ENCODE results near the gene PLB1. TPM values are rescaled to one million over a fixed set of nuclear protein-coding genes. Genes with fewer than 3 reads are reported as not detected.
A peak's percentile ranks its signal among the peaks of the same experiment; 100 is the strongest.
"Not testable (repeated sequence)": the region's sequence is repeated elsewhere in the genome, so short reads cannot be mapped to it uniquely, and the experiment has no call there.

The PLB1 gene
- total RNA-seq, 2 experiments from 2014 or later, result 0.30 to 0.43 TPM

DNA sequence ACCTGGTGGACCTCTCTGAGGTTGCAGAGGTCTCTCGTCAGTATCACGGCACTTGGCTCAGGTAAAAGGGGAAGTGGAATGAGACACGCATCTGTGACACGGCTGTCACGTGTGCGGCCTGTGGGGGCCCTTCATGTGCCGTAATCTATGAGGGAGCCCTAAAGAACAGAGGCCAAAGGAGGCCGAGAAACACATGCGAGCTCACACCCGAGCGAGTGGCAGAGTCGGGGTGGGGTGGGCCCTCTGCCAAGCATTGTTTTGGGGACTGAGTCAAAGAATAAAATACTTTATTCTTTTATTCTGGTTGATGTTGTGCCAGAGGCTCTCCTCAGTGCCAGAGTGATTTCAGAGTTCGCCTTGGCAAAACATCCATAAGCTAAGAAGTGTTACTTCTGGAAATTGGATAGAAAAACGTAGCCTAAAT, 43.3 kb downstream of the PLB1 start:
- POLR2A ChIA-PET, result no interaction called here
- Mint-ChIP-seq H3K4me3 (no peak overlapping the region), H3K27me3 (peaks cover 11% of the 10 kb centered on the region), H3K9me3 (no peaks in the 10 kb centered on the region), H3K27ac (no peak overlapping the region), H3K4me1 (peaks cover 5% of the 10 kb centered on the region), H3K36me3 (no peaks in the 10 kb centered on the region)
- ATAC-seq (ENCODE audit: low read depth) (no peak), DNase-seq (no peak)

DNA sequence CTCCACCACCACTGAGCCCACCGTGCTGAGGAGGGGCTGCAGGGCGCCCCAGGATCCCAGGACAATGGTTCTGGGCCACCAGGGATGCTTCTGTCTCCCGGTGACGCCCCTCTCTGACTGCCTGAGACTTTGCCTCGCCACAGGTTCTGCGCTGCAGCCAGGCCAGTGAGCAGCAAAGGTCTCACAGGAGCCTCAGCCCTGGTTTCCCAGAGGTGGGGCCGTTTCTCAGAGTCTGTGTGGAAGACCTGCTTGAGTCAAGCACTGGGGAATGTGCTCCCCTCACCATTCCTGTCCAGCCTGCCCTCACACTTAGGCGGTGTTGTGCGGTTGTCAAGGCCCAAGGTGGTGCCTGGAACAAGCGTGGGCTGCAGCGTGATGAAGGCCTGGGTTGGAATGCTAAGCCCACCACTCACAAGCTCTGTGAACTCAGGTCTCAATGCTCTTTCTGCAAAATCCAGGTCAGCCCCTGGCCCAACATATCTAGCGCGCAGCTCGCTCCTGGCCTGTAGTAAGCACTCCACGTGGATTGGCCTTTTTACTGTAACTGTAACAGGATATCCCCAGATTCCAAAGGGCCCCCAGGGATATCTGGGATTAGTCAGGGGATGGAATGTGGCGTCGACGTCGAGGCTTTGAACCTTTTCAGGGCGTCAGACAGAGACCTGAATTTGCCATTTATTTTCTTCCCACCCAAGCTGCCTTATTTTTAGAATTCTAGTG, 47.6 kb downstream of the PLB1 start:
- Mint-ChIP-seq H3K36me3 (no peaks in the 10 kb centered on the region), H3K4me1 (peaks cover 28% of the 10 kb centered on the region), H3K4me3 (no peak overlapping the region), H3K27me3 (peaks cover 4% of the 10 kb centered on the region), H3K9me3 (no peaks in the 10 kb centered on the region), H3K27ac (no peak overlapping the region)
- DNase-seq (no peak), ATAC-seq (ENCODE audit: low read depth) (no peak)
- POLR2A ChIA-PET, result no interaction called here

DNA sequence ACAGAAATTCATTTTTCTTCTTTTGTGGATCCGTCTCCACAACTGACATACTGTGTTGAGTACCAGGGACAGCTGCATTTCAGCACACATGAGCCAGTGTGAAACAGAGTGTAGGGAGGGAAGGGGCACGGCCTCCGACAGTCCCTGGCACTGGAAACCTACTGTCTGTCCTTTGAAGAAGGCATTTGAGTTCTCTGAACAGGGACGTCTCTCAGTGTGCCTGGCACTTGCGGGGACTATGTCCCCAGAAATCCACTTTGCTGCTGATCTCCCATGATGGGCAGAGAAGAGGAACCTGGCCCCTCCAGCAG, 48.1 kb downstream of the PLB1 start:
- H3K4me3 Mint-ChIP-seq, result no peak overlapping the region
- POLR2A ChIA-PET, result no interaction called here
- H3K27me3 Mint-ChIP-seq, result peaks cover 5% of the 10 kb centered on the region
- no peaks in the 10 kb centered on the region for H3K9me3 Mint-ChIP-seq
- no peaks in the 10 kb centered on the region for H3K36me3 Mint-ChIP-seq
- H3K4me1 Mint-ChIP-seq, result peaks cover 28% of the 10 kb centered on the region
- ATAC-seq (ENCODE audit: low read depth) (no peak), DNase-seq (no peak)
- H3K27ac Mint-ChIP-seq, result peak overlapping the region; percentile 86

DNA sequence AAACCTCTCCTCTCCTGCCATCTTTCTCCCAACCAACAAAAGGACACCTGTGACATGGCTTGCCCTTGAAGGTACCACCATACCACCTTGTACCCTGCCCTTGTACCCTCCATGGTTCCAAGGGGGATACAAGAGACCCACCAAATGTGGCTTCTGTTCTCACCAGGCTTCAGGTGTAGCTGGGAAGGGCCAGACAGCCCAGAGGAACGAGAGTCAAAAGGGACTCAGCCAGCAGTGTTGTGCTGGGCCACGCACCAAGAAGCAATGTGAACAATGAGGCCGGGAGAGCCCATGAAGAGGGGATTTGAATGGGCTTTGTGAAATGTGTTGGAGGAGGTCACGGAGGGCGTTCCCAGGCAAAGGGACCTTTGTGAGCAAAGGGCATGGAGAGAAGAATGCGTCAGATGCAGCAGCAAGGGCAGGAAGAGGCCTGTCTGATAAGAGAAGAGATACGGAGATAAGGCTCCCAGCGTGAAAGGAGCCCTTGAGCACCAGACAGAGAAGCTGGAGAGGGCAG, 48.6 kb downstream of the PLB1 start:
- peak overlapping the region; percentile 76 for H3K4me3 Mint-ChIP-seq
- no peaks in the 10 kb centered on the region for H3K9me3 Mint-ChIP-seq
- POLR2A ChIA-PET, result no interaction called here
- H3K27me3 Mint-ChIP-seq, result peaks cover 4% of the 10 kb centered on the region
- H3K27ac Mint-ChIP-seq, result peak overlapping the region; percentile 86
- H3K4me1 Mint-ChIP-seq, result peaks cover 28% of the 10 kb centered on the region
- ATAC-seq (ENCODE audit: low read depth), result no peak
- no peak for DNase-seq
- H3K36me3 Mint-ChIP-seq, result no peaks in the 10 kb centered on the region

DNA sequence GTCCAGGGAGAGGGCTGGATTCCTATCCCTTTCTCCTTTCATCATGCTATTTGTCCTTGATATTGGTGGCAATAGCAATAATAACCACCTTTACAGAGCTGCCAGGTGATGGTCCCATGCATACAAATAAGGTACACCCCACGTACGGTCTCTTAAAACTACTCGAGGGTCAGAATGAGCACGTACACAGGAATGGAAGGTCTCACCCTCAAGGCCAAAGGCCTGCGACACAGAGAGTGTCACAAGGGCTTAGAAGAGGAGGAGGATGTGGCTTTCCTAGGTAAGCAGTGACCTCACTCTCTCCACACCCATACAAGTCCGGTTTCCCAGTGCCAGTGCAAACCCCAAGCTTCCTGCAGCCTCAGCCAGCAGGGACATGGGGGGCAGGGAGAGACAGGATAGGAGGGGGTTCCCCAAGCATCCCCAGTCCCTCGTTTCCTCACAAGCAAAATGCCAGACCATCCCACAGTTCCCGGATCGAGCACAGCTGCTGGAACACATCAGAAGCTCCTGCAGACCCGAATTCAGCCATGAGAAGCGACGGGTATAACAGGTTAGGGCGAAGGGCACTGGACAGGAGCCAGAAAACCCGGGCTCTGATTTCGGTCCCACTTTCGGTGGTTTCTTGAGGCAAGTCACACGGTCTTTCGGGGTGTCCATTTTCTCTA, 49.2 kb downstream of the PLB1 start:
- H3K27ac Mint-ChIP-seq, result peak overlapping the region; percentile 86
- peak overlapping the region; percentile 76 for H3K4me3 Mint-ChIP-seq
- peak; percentile 59 for DNase-seq
- POLR2A ChIA-PET, result interaction anchor here (1.1 kb wide), 1 partner anchor 350 kb away, joined by 4 read pairs; the partner anchor contains the start of gene WDR43
- peaks cover 2% of the 10 kb centered on the region for H3K27me3 Mint-ChIP-seq
- H3K4me1 Mint-ChIP-seq, result peaks cover 28% of the 10 kb centered on the region
- no peaks in the 10 kb centered on the region for H3K36me3 Mint-ChIP-seq
- ATAC-seq (ENCODE audit: low read depth), result peak; percentile 77
- no peaks in the 10 kb centered on the region for H3K9me3 Mint-ChIP-seq

- Mint-ChIP-seq H3K27me3 (peaks cover 2% of the 10 kb centered on the region), H3K9me3 (no peaks in the 10 kb centered on the region), H3K4me3 (peak overlapping the region; percentile 76), H3K27ac (peak overlapping the region; percentile 86), H3K4me1 (peaks cover 28% of the 10 kb centered on the region), H3K36me3 (no peaks in the 10 kb centered on the region)
- peak; percentile 68 for DNase-seq
- POLR2A ChIA-PET, result interaction anchor here (0.6 to 1.1 kb wide), 3 partner anchors 13 to 349 kb away, joined by 3 to 4 read pairs (median 4); partner anchors contain the start of genes PPP1CB and WDR43
- peak; percentile 83 for ATAC-seq (ENCODE audit: low read depth)
Measured at GRCh38 chr2:28545590-28546200, 49.8 kb downstream of the PLB1 start.

DNA sequence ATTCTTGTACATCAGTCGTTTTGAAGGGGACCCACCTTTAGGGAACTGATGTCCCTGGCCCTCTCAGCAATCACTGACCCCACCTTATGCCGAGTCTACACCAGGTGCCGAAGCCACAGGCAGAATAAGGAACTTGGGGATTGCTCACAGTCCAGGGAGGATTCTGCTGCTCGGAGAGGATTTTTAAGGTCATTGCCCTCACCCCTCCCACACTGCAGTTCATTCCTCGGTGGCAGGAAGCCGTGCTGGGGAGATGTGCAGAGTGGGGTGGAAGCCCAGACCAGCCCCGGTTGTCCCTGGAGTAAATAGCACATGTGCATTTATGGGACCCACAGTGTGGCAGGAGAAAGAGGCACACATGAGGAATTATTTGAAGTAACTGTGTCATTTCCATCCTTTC, 50.4 kb downstream of the PLB1 start:
- Mint-ChIP-seq H3K9me3 (no peaks in the 10 kb centered on the region), H3K27ac (peak overlapping the region; percentile 37), H3K4me3 (peak overlapping the region; percentile 76), H3K36me3 (no peaks in the 10 kb centered on the region), H3K4me1 (peaks cover 28% of the 10 kb centered on the region), H3K27me3 (peaks cover 2% of the 10 kb centered on the region)
- POLR2A ChIA-PET, result interaction anchor here (0.6 to 1.1 kb wide), 3 partner anchors 12 to 349 kb away, joined by 3 to 4 read pairs (median 4); partner anchors contain the start of genes PPP1CB and WDR43
- no peak for DNase-seq
- peak; percentile 31 for ATAC-seq (ENCODE audit: low read depth)

GRCh38 chr2:28547223-28547860, 51.5 kb downstream of the PLB1 start:
- H3K36me3 Mint-ChIP-seq, result no peaks in the 10 kb centered on the region
- no peak overlapping the region for H3K4me3 Mint-ChIP-seq
- ATAC-seq (ENCODE audit: low read depth), result no peak
- H3K27me3 Mint-ChIP-seq, result peaks cover 2% of the 10 kb centered on the region
- no peak for DNase-seq
- peaks cover 32% of the 10 kb centered on the region for H3K4me1 Mint-ChIP-seq
- POLR2A ChIA-PET, result no interaction called here
- no peaks in the 10 kb centered on the region for H3K9me3 Mint-ChIP-seq
- H3K27ac Mint-ChIP-seq, result no peak overlapping the region

- no peaks in the 10 kb centered on the region for H3K36me3 Mint-ChIP-seq
- no peak overlapping the region for H3K27ac Mint-ChIP-seq
- DNase-seq (no peak), ATAC-seq (ENCODE audit: low read depth) (no peak)
- POLR2A ChIA-PET, result interaction anchor here (0.8 kb wide), 1 partner anchor 43 kb away, joined by 4 read pairs; no protein-coding TSS in a partner anchor
- no peaks in the 10 kb centered on the region for H3K9me3 Mint-ChIP-seq
- peaks cover 33% of the 10 kb centered on the region for H3K4me1 Mint-ChIP-seq
- no peak overlapping the region for H3K4me3 Mint-ChIP-seq
- H3K27me3 Mint-ChIP-seq, result peaks cover 2% of the 10 kb centered on the region
Measured at GRCh38 chr2:28547906-28548600, 52.2 kb downstream of the PLB1 start.

- not testable (repeated sequence) for H3K27ac Mint-ChIP-seq; DNase-seq; H3K9me3 Mint-ChIP-seq; H3K36me3 Mint-ChIP-seq; ATAC-seq (ENCODE audit: low read depth); H3K4me3 Mint-ChIP-seq; H3K27me3 Mint-ChIP-seq
- POLR2A ChIA-PET, result interaction anchor here (0.7 kb wide), 5 partner anchors 12 to 212 kb away, joined by 3 to 6 read pairs (median 3); no protein-coding TSS in a partner anchor
- peaks cover 21% of the 10 kb centered on the region for H3K4me1 Mint-ChIP-seq
Measured at GRCh38 chr2:28550345-28550744, 54.5 kb downstream of the PLB1 start.

- ATAC-seq (ENCODE audit: low read depth) (no peak), DNase-seq (no peak)
- H3K9me3 Mint-ChIP-seq, result no peaks in the 10 kb centered on the region
- H3K27ac Mint-ChIP-seq, result peak overlapping the region; percentile 2
- peaks cover 9% of the 10 kb centered on the region for H3K4me1 Mint-ChIP-seq
- H3K36me3 Mint-ChIP-seq, result no peaks in the 10 kb centered on the region
- no peak overlapping the region for H3K4me3 Mint-ChIP-seq
- H3K27me3 Mint-ChIP-seq, result peaks cover 2% of the 10 kb centered on the region
- POLR2A ChIA-PET, result no interaction called here
Measured at GRCh38 chr2:28552045-28552823, 56.4 kb downstream of the PLB1 start.

GRCh38 chr2:28556303-28556702, 60.4 kb downstream of the PLB1 start:
- Mint-ChIP-seq H3K4me1 (peaks cover 9% of the 10 kb centered on the region), H3K9me3 (no peaks in the 10 kb centered on the region), H3K4me3 (no peak overlapping the region), H3K36me3 (no peaks in the 10 kb centered on the region), H3K27ac (no peak overlapping the region), H3K27me3 (no peaks in the 10 kb centered on the region)
- POLR2A ChIA-PET, result no interaction called here
- no peak for ATAC-seq (ENCODE audit: low read depth)
- no peak for DNase-seq
